NCI-H2227 treated with DMSO at 0.1 percent for 48 hours (cell line): Measurements from ENCODE around the gene TMEM120A.
"Not testable (repeated sequence)": the region's sequence is repeated elsewhere in the genome, so short reads cannot be mapped to it uniquely, and the experiment has no call there.

Source experiments
- DNase-seq: peaks from one replicate; lab custom pipeline; 2025; lab: John Stamatoyannopoulos, UW

Gene TMEM120A

DNA sequence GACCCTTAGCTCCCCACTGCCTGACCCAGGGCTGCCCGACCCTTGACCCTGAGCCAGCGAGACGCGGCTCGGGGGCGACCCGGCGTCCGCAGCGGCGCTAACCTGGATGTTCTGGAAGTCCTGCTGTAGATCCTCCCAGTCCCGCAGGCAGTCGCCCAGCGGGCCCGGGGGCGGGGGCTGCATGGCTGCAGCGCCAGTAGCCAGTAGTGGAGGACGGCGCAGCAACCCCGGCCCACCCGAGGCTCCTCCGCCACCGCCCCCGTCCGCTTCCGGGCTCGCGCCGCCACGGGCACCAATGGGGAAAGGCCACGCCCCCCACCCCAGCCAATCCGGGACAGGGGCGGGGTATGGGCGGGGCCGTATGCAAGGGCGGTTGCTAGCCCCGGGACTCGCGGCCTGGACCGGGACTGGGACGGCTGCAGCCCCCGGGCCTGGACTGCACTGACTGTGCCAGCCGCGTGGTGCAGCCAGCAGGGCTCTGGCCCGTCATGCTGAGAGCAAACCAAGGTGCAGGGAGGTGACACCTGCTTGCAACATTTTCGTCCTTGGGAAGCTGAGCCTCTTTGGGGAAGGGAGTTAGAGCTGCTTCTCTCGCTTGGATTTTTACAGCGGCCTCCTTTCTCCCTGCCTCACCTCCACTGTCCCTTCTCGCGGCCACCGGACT lies at the start of gene TMEM120A:
TSS of gene TMEM120A (minus strand) at position 208 of the 664 bp plus-strand sequence. CDS start at position 183, 25 bp downstream.
- DNase-seq: peak; percentile 91

DNA sequence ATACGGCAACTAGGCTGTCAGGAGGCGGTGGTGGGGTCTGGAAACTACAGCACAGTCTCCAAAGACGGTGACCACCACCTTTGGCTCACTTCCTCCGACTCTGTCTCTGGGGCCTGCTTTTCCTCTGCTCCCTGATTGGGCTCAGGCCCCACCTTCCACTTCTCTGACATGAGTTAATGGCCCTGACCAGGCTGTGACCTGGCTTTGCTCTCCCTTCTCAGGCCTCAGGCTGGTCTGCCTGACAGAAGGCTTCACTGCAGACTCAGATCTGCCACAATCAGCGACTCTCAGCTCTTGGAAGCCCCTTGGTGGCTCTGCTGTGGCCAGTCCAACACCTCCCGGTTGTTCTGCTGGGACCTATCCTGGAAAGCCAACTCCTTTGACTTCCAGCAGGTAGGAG lies 45.7 kb upstream of the TMEM120A start:
- DNase-seq: no peak

DNA sequence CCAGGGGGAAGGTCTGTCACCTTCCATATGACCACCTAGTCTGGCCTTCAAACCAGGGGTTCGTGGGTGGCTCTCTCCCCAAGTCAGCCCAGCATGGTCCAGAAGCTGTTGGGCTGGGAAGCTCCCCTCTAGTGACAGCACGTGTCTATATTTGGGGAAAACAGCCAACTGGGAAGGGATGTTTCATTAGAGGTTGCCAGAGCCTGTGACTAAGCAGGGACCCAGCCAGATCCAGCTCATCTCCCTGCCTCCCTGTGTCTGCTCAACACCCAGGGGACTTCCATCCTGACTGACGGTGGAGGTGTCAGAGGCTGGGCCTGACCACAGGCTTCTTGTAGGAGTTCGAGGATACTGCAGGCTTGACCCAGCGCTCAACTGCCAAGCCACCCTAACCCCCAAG lies 42.9 kb upstream of the TMEM120A start:
- DNase-seq: no peak

DNA sequence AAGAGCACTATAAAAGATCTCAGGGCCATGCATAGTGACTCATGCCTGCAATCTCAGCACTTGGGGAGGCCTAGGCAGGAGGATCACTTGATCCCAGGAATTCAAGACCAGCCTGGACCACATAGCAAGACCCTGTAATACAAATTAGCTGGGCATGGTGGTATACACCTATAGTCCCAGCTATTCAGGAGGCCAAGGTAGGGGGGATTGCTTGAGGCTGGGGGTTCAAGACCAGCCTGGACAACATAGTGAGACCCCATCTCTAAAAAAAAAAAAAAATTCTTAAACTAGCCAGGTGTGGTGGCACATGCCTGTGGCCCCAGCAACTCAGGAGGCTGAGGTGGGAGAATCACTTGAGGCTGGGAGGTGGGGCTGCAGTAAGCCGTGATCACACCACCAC lies 37.6 kb upstream of the TMEM120A start:
- no peak for DNase-seq

DNA sequence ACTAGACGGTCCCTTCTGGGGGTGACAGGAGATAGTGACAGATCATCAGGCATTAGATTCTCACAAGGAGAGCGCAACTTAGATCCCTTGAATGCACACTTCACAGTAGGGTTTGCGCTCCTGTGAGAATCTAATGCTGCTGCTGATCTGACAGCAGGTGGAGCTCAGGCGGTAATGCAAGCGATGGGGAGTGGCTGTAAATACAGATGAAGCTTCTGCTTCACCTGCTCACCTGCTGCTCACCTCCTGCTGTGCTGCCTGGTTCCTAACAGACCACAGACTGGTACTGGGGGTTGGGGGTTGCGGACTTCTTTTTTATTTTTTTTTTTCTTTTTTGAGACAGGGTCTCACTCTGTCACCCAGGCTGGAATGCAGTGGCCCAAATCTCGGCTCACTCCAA lies 35.3 kb upstream of the TMEM120A start:
- DNase-seq: not testable (repeated sequence)

DNA sequence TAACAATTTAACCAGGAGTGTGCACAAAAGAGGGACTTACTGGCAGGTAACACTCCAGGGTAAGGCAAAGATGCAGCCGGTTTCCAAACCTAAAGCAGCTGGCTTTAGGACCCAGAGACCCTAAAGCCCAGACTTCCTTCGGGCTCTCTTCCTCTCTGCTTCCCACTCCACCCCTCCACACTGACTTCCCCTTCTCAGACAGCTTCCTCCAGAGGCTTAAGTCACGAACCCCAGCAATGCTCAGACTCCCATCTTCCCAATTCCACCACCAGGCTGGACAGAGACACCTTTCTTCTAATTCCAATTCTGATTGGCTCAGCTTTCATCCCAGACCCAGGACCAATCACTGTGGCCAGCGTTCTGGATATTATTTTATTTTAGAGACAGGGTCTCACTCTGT lies 28.6 kb upstream of the TMEM120A start:
- DNase-seq: no peak

DNA sequence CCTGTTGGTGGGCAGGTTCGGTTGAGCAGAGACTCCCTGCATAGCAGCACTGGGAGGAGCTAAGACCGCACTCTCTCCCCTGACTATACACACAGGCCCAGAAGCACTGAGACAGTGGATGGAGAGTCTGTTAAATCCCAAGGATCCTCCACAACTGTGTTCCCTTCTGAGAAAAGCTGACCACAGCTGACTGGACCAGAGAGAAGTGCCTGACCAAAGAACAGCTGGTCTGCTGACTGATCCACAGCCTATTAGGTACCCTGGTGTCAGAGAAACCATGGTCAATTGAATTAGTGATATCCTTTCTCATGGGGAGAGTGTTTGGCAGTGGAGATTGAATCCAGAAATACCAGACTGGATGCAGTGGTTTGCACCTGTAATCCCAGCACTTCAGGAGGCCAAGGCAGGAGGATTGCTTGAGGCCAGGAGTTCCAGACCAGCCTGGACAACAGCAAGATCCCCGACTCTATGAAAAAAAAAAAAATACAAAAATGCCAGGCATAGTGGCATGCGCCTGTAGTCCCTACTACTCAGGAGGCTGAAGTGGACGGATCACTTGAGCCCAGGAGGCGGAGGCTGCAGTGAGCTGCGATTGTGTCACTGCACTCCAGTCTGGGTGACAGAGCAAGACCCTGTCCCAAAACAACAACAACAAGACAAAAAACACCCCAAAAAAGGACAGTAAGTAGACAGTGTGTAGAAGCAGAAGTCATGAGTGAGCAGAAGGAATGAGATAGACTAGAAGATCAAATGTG lies 27.8 kb upstream of the TMEM120A start:
- no peak for DNase-seq

DNA sequence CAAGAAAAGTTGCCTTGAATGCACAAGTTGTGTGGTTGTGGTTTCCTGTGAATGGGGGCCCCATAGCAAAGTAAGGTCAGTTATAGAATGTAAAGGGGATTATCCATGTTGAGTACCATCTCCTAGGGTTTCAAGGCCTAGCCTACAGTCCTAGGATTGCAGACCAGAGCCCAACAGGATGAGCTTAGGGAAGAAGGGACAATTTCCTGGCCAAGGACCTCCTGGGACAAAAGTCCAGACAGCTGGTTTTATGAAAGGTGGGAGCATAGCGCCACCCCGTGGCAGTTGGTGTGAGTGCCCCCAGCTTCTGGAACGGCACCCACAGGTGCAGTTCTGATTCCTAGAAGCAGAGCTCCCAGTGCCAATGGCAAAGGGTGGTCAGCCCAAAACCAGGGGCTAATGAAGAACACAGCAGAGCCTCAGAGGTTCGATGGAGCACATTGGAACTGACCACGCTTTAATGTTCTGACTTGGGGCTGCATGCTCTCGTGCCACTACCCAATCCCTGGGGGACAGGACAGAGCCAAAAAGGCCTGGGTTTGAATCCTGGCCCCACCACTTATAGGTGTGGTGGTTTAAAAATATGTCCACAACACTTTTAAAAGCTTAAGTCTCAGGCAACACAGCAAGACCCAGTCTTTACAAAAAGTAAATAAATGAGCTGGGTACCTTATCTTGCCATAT lies 25.8 kb upstream of the TMEM120A start:
- DNase-seq: peak; percentile 23

DNA sequence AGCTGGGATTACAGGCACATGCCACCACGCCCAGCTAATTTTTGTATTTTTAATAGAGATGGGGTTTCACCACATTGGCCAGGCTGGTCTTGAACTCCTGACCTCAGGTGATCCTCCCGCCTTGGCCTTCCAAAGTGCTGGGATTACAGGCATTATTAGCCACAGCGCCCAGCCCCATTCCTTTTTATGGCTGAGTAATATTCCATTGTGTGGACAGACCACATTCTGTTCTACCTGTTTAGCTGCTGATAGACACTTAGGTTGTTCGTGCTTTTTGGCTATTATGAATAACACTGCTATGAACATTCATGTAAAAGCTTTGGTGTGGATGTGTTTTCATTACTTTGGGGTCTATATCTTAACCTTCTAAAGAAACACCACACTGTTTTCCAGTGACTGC lies 24.1 kb upstream of the TMEM120A start:
- DNase-seq: not testable (repeated sequence)

DNA sequence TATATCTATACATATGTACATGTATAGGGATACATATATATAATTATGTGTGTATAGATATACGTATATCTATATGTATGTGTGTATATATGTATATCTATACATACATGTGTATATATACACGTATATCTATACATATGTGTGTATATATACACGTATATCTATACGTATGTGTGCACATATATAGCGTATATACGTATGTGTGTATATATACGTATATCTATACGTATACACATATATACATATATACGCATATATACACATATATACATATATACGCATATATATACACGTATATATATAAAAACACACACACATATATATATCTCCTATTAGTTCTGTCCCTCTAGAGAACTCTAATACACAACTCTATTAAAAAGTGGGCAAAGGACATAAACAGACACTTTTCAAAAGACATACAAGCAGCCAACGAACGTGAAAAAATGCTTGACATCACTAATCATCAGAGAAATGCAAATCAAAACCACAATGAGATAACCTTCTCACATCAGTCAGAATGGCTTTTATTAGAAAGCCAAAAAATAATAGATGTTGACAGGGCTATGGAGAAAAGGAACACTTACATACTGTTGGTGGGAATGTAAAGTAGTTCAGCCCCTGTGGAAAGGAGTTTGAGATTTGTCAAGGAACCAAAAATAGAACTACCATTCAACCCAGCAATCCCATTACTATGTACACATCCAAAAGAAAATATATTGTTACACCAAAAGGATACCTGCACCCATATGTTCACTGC lies 22.0 kb upstream of the TMEM120A start:
- DNase-seq: no peak

DNA sequence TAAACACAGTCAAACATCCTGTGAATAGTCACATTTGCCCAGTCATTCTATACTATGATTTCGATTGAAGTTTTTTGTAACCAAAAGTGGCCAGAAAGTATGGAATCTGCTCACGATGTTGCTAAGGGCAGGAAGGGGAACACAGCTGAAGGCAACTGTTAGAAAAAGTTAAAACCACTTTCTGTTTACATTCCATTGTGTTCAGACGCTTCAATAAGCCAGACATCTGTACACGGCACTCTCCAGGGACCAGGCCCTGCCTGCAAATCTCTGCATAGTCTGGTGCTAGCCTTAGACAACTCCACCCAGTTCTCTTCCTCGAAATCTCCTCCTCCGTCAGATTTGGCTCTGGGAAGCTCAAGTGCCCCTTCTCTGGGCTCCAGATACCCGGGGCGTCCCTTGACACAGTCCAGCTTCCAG lies 17.1 kb upstream of the TMEM120A start:
- DNase-seq: no peak

DNA sequence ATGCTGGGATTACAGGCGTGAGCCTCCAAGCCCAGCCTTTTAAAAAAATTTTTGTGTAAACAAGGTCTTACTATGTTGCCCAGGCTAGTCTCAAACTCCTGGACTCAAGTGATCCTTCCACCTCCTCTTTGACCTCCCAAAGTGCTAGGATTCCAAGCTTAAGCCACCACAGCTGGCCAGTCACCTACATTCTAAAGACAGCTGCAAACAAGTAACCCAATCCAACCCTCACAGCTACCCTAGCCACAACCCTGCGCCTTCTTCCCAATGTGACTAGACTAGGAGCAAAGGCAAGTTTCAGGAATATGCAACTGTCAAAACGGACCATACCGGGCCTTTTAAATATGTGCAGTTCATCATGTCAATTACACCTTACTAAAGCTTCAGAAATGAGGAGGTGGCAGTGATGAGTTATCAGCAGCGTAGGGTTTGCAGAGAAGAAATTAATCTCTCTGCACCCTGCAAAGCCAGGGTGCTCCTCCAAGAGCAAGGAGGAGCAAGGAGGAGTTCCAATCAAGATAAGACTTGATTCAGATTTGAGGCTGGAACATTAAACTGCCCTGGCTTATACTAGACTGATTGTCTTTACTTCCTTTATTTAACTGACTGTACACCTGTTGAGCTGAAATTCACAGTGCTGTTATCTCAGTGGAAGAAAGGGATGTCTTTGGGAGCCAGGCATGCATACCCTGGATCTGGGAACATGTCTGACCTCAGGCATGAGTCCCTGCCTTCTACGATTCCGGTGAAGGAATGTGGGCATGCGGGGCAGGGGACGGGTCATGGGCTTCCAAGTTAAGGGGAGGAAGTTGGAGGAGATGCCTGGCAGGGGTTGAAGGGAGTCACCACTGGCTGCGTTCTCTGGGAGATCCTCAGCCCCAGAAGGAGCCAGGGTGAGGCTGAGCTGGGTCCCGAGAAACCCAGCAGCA lies 15.5 kb upstream of the TMEM120A start:
- no peak for DNase-seq

DNA sequence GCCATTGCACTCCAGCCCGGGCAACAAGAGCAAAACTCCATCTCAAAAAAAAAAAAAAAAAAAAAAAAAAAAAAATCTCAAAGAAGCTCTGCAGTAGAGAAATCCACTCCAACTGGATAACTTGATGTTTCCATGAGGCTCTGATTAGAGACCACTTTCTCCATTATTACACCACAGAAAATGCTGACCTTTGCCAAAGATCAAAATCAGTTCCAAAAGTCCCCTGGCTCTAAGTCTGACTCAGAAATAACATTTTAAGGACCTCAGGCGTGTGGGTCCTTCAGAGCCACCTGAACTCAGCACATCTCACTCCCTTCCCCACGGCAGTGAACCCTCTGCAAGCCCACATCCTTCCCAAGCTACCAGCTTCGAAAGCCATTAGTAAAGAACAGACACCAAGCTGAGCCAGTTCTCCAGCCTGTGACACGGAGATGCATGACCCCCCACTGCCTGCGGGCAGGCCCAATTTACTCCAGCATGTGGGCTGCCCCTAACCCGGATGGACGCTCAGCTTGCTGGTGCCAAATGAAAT lies 13.8 kb upstream of the TMEM120A start:
- DNase-seq: no peak

DNA sequence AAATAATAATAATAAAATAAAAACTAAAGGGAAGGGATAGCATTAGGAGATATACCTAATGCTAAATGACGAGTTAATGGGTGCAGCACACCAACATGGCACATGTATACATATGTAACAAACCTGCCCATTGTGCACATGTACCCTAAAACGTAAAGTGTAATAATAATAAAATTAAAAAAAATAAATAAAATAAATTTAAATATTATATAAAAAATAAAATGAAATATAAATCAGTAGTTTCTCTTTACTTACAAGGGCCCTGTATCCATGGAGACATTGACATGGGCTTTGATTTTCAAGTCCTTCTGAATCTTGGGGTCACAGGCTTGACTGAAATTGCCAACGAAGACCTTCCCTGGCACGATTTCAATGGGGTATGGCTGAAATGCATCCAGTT lies 10.6 kb upstream of the TMEM120A start:
- not testable (repeated sequence) for DNase-seq

DNA sequence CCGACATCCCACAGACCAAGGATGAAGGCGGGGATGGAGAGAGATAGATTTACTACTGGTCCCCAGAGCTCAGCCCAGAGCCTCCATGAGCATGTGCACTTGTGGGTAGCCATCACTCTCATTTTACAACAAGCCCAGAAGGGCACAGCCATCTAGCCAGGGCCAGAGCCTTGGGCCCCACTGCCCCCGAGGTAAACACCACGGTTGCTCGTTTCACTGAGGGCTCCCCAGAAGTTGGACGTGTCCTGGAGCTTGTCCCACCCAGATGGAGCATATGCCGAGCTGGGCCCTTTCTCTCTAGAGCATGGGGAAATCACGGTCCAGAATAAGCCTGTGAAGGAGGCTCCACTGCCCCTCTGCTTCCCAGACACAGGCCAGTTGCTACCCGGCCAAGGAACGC lies 9.0 kb upstream of the TMEM120A start:
- no peak for DNase-seq

DNA sequence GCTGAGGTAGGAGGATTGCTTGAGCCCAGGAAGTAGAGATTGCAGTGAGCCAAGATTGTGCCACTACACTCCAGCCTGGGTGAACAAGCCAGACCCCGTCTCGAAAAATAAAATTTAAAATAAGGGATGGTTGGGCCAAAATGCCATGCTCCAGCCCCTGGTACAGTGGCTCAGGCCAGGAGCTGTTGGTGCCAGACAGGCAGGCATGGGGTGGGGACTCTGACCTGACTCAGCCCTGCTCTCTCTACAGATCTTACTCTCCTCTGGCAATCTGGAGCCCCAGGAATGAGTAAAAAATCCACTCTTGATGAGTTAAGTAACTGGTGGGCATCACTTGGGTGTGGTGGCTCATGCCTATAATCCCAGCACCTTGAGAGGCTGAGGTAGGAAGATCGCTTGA lies 8.4 kb upstream of the TMEM120A start:
- no peak for DNase-seq

DNA sequence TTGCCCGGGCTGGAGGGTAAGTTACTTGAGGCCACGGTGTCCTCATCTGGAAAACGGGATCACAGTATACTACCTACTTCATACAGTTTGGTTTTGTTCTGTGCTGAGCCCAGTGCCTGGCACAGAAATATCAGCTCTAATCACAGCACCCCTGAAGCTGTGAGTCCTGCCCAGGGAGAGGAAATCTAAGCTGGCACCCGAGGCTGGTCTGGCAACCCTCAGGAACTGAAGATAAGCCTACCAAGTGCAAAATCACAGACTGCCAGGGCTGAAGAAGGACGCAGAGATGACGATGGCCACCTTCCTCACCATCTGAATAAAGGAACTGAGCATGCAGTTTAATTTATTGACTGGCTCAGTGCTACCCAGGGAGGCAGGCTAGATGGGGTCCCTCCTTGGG lies 7.7 kb upstream of the TMEM120A start:
- no peak for DNase-seq

DNA sequence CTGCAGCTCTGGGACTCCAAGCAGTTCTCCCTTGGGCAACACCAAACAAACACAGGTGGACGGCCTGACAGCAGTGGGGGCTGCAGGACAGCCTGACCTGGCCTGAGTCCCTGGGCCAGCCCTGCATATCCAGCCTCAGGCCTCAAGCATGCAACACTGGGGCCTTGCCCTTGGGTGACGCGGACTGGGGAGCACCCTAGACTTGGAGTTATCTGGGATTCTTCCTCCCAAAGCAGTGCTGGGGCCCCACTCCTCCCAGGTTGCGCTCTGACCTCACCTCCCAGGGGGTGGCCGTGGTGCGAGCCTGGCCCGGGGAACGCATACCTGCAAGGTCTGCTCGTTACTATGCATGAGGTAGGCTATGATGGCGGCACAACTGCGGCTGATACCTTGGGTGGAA lies 6.2 kb upstream of the TMEM120A start:
- no peak for DNase-seq

DNA sequence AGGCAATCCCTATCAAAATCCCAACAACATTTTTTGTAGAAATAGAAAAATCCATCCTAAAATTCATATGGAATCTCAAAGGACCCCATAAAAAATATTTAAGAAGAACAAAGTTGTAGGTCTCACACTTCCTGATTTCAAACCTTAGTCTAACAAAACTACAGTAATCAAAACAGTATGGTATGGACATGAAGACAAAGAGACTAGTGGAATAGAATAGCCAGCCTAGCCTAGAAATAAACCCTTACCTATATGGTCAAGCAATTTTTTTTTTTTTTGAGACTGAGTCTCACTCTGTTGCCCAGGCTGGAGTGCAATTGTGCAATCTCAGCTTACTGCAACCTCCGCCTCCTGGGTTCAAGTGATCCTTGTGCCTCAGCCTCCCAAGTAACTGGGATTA lies 3.6 kb upstream of the TMEM120A start:
- DNase-seq: no peak

DNA sequence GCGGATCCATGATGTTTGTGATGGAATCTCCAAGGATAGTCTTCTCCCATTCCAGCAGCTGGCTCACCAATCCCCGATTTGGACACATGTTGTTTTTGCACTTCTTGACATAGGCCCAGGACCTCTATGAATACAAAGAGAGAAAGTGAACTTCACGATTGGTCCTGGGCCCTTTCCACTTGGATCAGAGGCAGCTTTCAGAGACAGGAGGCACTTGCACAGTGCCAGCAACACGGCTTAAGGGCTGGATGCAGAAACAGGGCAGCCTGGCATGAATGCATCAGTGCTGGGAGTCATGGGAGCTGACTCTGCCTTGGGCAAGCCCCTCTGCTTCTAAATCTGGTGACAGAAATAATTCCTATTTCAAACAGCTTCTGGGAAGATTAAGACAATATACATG lies 2.1 kb upstream of the TMEM120A start:
- no peak for DNase-seq

DNA sequence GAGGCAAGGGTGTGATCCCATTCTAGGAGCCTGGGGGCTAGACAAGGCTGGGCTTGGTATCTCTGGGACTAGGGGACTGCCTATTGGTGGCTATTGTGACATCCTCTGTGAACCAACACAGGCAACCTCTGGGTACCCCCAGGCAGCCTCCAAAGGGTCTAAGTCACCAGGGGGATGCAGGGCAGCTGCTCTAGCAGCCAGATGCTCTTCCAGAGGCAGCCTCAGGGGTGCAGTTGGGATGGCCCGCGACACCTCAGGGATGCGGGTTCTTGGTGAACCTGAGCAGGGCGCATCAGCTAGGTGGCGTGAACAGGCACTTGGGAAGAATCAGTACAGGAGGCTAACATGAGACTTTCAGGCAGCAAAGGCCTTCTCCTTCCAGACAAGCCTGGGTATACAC lies 1.6 kb upstream of the TMEM120A start:
- no peak for DNase-seq
